HG03520 (cell line): ENCODE data around the gene GAREM2.

Experiments used
- ATAC-seq: cut with Tn5 transposase; IDR thresholded peaks from one replicate; pipeline ENCODE4 v1.9.1; 2021; ENCODE audit warnings: mild to moderate bottlenecking, moderate library complexity; ENCODE audit not compliant: unreplicated experiment

Gene GAREM2

GRCh38 chr2:26185954-26186770 lies 13.3 kb downstream of the GAREM2 start:
- ATAC-seq: no peak

- no peak for ATAC-seq
Observed at GRCh38 chr2:26187114-26187513, 14.2 kb downstream of the GAREM2 start.

- ATAC-seq: no peak
Observed at GRCh38 chr2:26187537-26188104, 14.7 kb downstream of the GAREM2 start.

- no peak for ATAC-seq
Observed at GRCh38 chr2:26189123-26189522, 16.2 kb downstream of the GAREM2 start.

- ATAC-seq: no peak
Observed at GRCh38 chr2:26189751-26190150, 16.9 kb downstream of the GAREM2 start.

GRCh38 chr2:26190369-26190768 lies 17.5 kb downstream of the GAREM2 start:
- ATAC-seq: no peak

GRCh38 chr2:26191316-26192159 lies 18.6 kb downstream of the GAREM2 start:
- ATAC-seq: no peak

GRCh38 chr2:26193578-26194231 lies 20.8 kb downstream of the GAREM2 start:
- no peak for ATAC-seq

- no peak for ATAC-seq
Observed at GRCh38 chr2:26195040-26195984, 22.4 kb downstream of the GAREM2 start.

- no peak for ATAC-seq
Observed at GRCh38 chr2:26196683-26197418, 24.0 kb downstream of the GAREM2 start.

GRCh38 chr2:26197516-26197915 lies 24.6 kb downstream of the GAREM2 start:
- no peak for ATAC-seq

GRCh38 chr2:26202981-26203490 lies 30.1 kb downstream of the GAREM2 start:
- no peak for ATAC-seq

- ATAC-seq: no peak
Observed at GRCh38 chr2:26203906-26204305, 31.0 kb downstream of the GAREM2 start.

- no peak for ATAC-seq
Observed at GRCh38 chr2:26212011-26212410, 39.1 kb downstream of the GAREM2 start.

GRCh38 chr2:26214759-26215158 lies 41.9 kb downstream of the GAREM2 start:
- no peak for ATAC-seq

- no peak for ATAC-seq
Observed at GRCh38 chr2:26215833-26216232, 42.9 kb downstream of the GAREM2 start.

GRCh38 chr2:26216587-26216986 lies 43.7 kb downstream of the GAREM2 start:
- ATAC-seq: no peak

GRCh38 chr2:26217720-26218119 lies 44.8 kb downstream of the GAREM2 start:
- ATAC-seq: no peak

GRCh38 chr2:26223018-26223417 lies 50.1 kb downstream of the GAREM2 start:
- ATAC-seq: no peak
